ENCODE measurements around the gene KRT81.

The KRT81 gene

DNA sequence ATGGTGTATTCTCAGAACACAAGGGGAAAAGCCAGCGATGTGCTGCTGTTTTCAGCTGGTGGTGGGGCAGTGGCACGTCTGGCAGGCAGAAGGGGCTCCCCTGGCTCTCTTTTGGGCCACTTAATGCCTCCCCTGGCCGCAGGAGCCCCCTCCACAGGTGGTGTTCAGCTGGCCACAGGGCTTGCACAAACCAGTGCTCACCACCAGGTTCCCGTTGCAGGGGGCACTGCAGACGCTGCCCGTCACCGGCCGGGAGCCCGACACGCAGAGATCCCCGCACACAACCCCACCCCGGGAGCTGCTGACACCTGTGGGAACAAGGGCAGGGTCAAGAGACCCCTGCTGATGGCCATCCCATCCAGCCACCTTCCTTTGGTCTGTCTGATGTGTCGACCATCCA, 23.2 kb upstream of the KRT81 start:
- no peak overlapping the region for H3K9ac ChIP-seq (ENCODE audit: low read length)
- TF ChIP-seq, protein P1, sequence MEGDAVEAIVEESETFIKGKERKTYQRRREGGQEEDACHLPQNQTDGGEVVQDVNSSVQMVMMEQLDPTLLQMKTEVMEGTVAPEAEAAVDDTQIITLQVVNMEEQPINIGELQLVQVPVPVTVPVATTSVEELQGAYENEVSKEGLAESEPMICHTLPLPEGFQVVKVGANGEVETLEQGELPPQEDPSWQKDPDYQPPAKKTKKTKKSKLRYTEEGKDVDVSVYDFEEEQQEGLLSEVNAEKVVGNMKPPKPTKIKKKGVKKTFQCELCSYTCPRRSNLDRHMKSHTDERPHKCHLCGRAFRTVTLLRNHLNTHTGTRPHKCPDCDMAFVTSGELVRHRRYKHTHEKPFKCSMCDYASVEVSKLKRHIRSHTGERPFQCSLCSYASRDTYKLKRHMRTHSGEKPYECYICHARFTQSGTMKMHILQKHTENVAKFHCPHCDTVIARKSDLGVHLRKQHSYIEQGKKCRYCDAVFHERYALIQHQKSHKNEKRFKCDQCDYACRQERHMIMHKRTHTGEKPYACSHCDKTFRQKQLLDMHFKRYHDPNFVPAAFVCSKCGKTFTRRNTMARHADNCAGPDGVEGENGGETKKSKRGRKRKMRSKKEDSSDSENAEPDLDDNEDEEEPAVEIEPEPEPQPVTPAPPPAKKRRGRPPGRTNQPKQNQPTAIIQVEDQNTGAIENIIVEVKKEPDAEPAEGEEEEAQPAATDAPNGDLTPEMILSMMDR (IDR thresholded peaks at IDR 0.05; ENCODE audit: low read length), result no peak
- TF ChIP-seq EZH2 (IDR thresholded peaks at IDR 0.05; ENCODE audit: borderline replicate concordance, low read length), result no peak
- H4K20me1 ChIP-seq (ENCODE audit: insufficient read depth, low read length), result no peaks in the 10 kb centered on the region
- H3K4me1 ChIP-seq (ENCODE audit: insufficient read depth, low read length, severe bottlenecking), result no peaks in the 10 kb centered on the region
- no peak overlapping the region for H3K27ac ChIP-seq (ENCODE audit: low read depth, low read length, poor library complexity, severe bottlenecking)
- no peaks in the 10 kb centered on the region for H3F3A ChIP-seq (ENCODE audit: insufficient read depth, low read length)
- H2AFZ ChIP-seq (ENCODE audit: low read length), result no peak overlapping the region
- H3K27me3 ChIP-seq (ENCODE audit: insufficient read depth, low read length), result peaks cover 5% of the 10 kb centered on the region; the same call in 1 of the 2 replicates
- no peaks in the 10 kb centered on the region for H3K36me3 ChIP-seq (ENCODE audit: insufficient read depth, low read length)
- no peaks in the 10 kb centered on the region for H3K9me3 ChIP-seq (ENCODE audit: low read length)
- H3K9me2 ChIP-seq (ENCODE audit: low read depth, low read length), result no peaks in the 10 kb centered on the region
- no peak overlapping the region for H3K4me2 ChIP-seq (ENCODE audit: low read length)
- H3K79me2 ChIP-seq (ENCODE audit: insufficient read depth, low read length), result no peaks in the 10 kb centered on the region
- H3K4me3 ChIP-seq (ENCODE audit: low read depth, low read length, poor library complexity, severe bottlenecking), result no peak overlapping the region

DNA sequence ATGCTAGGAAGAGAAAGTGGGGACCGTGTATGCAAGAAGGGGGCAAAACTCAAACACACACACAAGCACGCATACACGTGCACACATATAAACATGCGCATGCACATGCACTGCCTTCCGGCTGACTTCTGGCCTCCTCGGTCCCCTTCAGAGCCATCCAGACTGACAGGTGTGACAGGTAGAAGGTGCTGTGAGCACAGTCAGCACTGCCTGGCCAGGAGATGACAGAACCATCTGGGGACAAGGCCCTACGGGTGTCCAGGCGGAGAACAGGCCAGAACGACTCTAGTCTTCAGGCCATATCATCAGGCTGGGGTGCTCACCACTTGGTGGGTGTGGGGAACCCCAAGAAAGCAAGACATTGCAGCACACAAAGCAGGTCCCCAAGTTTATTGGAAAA, 22.6 kb upstream of the KRT81 start:
- Histone ChIP-seq H3K79me2 (ENCODE audit: insufficient read depth, low read length) (no peaks in the 10 kb centered on the region), H2AFZ (ENCODE audit: low read length) (no peak overlapping the region)
- no peak for TF ChIP-seq EZH2 (IDR thresholded peaks at IDR 0.05; ENCODE audit: borderline replicate concordance, low read length)
- TF ChIP-seq, protein P1 (IDR thresholded peaks at IDR 0.05; ENCODE audit: low read length), result no peak

DNA sequence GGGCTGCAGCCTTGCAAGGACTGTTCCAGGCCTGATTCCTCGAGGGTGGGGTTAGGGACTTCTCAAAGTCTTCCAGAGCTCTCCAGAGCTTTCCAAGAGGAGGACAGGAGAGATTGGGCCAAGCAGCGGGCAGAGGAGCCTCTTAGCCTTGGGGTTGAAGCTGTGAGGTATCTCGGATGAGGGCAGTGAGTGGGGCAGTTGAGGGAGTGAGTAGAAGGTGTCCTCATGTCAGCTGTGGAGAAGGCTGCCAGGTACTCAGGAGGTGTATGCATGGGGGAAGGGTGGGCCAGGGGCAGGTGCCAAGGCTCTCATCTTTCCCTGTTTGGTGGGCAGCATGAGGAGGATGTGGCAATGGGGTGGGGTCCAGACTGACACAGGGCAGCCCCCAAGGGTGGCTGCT, 22.1 kb upstream of the KRT81 start:
- no peak overlapping the region for H3K4me2 ChIP-seq (ENCODE audit: low read length)
- no peaks in the 10 kb centered on the region for H3F3A ChIP-seq (ENCODE audit: insufficient read depth, low read length)
- H3K27ac ChIP-seq (ENCODE audit: low read depth, low read length, poor library complexity, severe bottlenecking), result no peak overlapping the region
- H3K9me2 ChIP-seq (ENCODE audit: low read depth, low read length), result no peaks in the 10 kb centered on the region
- H3K4me1 ChIP-seq (ENCODE audit: insufficient read depth, low read length, severe bottlenecking), result no peaks in the 10 kb centered on the region
- TF ChIP-seq EZH2 (IDR thresholded peaks at IDR 0.05; ENCODE audit: borderline replicate concordance, low read length), result no peak
- H3K79me2 ChIP-seq (ENCODE audit: insufficient read depth, low read length), result no peaks in the 10 kb centered on the region
- H3K27me3 ChIP-seq (ENCODE audit: insufficient read depth, low read length), result no peaks in the 10 kb centered on the region; the same call in 1 of the 2 replicates
- no peak overlapping the region for H3K9ac ChIP-seq (ENCODE audit: low read length)
- no peaks in the 10 kb centered on the region for H3K9me3 ChIP-seq (ENCODE audit: low read length)
- no peaks in the 10 kb centered on the region for H3K36me3 ChIP-seq (ENCODE audit: insufficient read depth, low read length)
- no peaks in the 10 kb centered on the region for H4K20me1 ChIP-seq (ENCODE audit: insufficient read depth, low read length)
- H3K4me3 ChIP-seq (ENCODE audit: low read depth, low read length, poor library complexity, severe bottlenecking), result no peak overlapping the region
- H2AFZ ChIP-seq (ENCODE audit: low read length), result no peak overlapping the region

More for the DNA sequence above, 22.6 kb upstream of the KRT81 start:
- H3K36me3 ChIP-seq (ENCODE audit: insufficient read depth, low read length), result no peaks in the 10 kb centered on the region
- H3K9me2 ChIP-seq (ENCODE audit: low read depth, low read length), result no peaks in the 10 kb centered on the region
- no peak overlapping the region for H3K4me2 ChIP-seq (ENCODE audit: low read length)
- H3K27me3 ChIP-seq (ENCODE audit: insufficient read depth, low read length), result peaks cover 4% of the 10 kb centered on the region; the same call in 1 of the 2 replicates
- H3K4me3 ChIP-seq (ENCODE audit: low read depth, low read length, poor library complexity, severe bottlenecking), result no peak overlapping the region
- no peaks in the 10 kb centered on the region for H3K9me3 ChIP-seq (ENCODE audit: low read length)
- H4K20me1 ChIP-seq (ENCODE audit: insufficient read depth, low read length), result no peaks in the 10 kb centered on the region
- H3K4me1 ChIP-seq (ENCODE audit: insufficient read depth, low read length, severe bottlenecking), result no peaks in the 10 kb centered on the region
- no peak overlapping the region for H3K9ac ChIP-seq (ENCODE audit: low read length)
- H3F3A ChIP-seq (ENCODE audit: insufficient read depth, low read length), result no peaks in the 10 kb centered on the region
- H3K27ac ChIP-seq (ENCODE audit: low read depth, low read length, poor library complexity, severe bottlenecking), result no peak overlapping the region

DNA sequence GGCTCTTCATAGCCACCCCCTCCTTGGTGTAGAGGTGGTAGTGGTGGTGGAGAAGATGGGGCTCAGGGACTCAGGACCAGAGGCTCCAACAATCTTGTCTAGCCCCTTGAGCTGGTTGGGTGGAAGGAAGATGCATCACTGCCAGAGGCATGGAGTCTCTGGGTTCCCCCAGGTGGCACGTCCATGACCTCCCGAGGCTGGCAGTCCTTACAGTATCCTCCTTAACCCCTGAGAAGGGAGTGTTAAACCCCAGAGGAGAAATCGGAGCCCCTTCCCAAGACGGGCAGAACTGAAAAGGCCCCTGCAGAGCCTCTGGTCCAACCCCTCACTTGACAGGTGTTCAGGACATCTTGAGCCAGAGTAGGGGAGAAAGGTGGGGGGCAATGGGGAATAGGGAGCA, 20.8 kb upstream of the KRT81 start:
- Histone ChIP-seq H3K9ac (ENCODE audit: low read length) (no peak overlapping the region), H3F3A (ENCODE audit: insufficient read depth, low read length) (no peaks in the 10 kb centered on the region), H3K36me3 (ENCODE audit: insufficient read depth, low read length) (no peaks in the 10 kb centered on the region), H3K9me2 (ENCODE audit: low read depth, low read length) (no peaks in the 10 kb centered on the region), H3K4me3 (ENCODE audit: low read depth, low read length, poor library complexity, severe bottlenecking) (no peak overlapping the region), H3K27me3 (ENCODE audit: insufficient read depth, low read length) (no peaks in the 10 kb centered on the region; the same call in 1 of the 2 replicates), H3K9me3 (ENCODE audit: low read length) (no peaks in the 10 kb centered on the region), H4K20me1 (ENCODE audit: insufficient read depth, low read length) (no peaks in the 10 kb centered on the region), H2AFZ (ENCODE audit: low read length) (no peak overlapping the region), H3K27ac (ENCODE audit: low read depth, low read length, poor library complexity, severe bottlenecking) (no peak overlapping the region), H3K4me2 (ENCODE audit: low read length) (no peak overlapping the region), H3K79me2 (ENCODE audit: insufficient read depth, low read length) (no peaks in the 10 kb centered on the region), H3K4me1 (ENCODE audit: insufficient read depth, low read length, severe bottlenecking) (no peaks in the 10 kb centered on the region)
- TF ChIP-seq, protein P1 (IDR thresholded peaks at IDR 0.05; ENCODE audit: low read length), result no peak
- TF ChIP-seq EZH2 (IDR thresholded peaks at IDR 0.05; ENCODE audit: borderline replicate concordance, low read length), result no peak

All from OCI-LY1 (cell line).